Smooth muscle cell (in vitro differentiated cells): ENCODE data around the gene CD247. TPM values are rescaled to one million over a fixed set of nuclear protein-coding genes. Genes with fewer than 3 reads are reported as not detected.

ENCODE experiments used
- DNase-seq: peaks from one replicate; lab custom pipeline; 2025; ENCODE audit not compliant: unreplicated experiment; lab: John Stamatoyannopoulos, UW
- H2AFZ ChIP-seq: fragments of 200-600 bp; sonication (generic); 2 replicates; pipeline ENCODE4 v1.6.0; 2016; ENCODE audit warnings: antibody characterized with exemption, low read depth, mild to moderate bottlenecking
- H3F3A ChIP-seq: fragments of 200-600 bp; sonication (generic); 2 replicates; pipeline ENCODE4 v1.6.0; 2017; ENCODE audit warnings: antibody characterized with exemption, low read depth
- H3K27ac ChIP-seq: fragments of 200-600 bp; sonication (generic); 2 replicates; pipeline ENCODE4 v1.5.1; 2016; ENCODE audit warnings: low read depth, mild to moderate bottlenecking
- H3K27me3 ChIP-seq: fragments of 200-600 bp; sonication (generic); 2 replicates; pipeline ENCODE4 v1.6.1; 2016; ENCODE audit warnings: low read depth, mild to moderate bottlenecking
- H3K36me3 ChIP-seq: fragments of 200-600 bp; sonication (generic); 2 replicates; pipeline ENCODE4 v1.5.1; 2016; ENCODE audit warnings: low read depth
- H3K4me1 ChIP-seq: fragments of 200-600 bp; sonication (generic); 2 replicates; pipeline ENCODE4 v1.5.1; 2016; ENCODE audit warnings: low read depth
- H3K4me2 ChIP-seq: fragments of 200-600 bp; sonication (generic); 2 replicates; pipeline ENCODE4 v1.6.0; 2016; ENCODE audit warnings: mild to moderate bottlenecking
- H3K4me3 ChIP-seq: fragments of 200-600 bp; sonication (generic); 2 replicates; pipeline ENCODE4 v1.5.1; 2016; ENCODE audit warnings: mild to moderate bottlenecking
- H3K79me2 ChIP-seq: fragments of 200-600 bp; sonication (generic); 2 replicates; pipeline ENCODE4 v1.6.0; 2016; ENCODE audit warnings: low read depth, mild to moderate bottlenecking
- H3K9ac ChIP-seq: fragments of 200-600 bp; sonication (generic); 2 replicates; pipeline ENCODE4 v1.6.0; 2016; ENCODE audit warnings: low read depth
- H3K9me3 ChIP-seq: fragments of 200-600 bp; sonication (generic); replicated peaks from 2 replicates; pipeline ENCODE4 v1.5.1; 2016; ENCODE audit warnings: low read depth
- H4K20me1 ChIP-seq: fragments of 200-600 bp; sonication (generic); 2 replicates; pipeline ENCODE4 v1.6.0; 2016; ENCODE audit warnings: low read depth
- WGBS: methylation state at CpG from one replicate; pipeline ENCODE4 v1.1.7; 2016; ENCODE audit warnings: low lambda C conversion rate; 5-methylcytosine and 5-hydroxymethylcytosine counted together
- polyA plus RNA-seq: library from polyadenylated mRNA; unstranded; fragments of >200 nt; fragmentation: Nextera tagmentation; extraction: Ambion mirVana; gene quantifications from 2 replicates; pipeline ENCODE4 v1.2.1, GENCODE V29; 2016
- total RNA-seq: library from RNA; depleted of rRNA; stranded (reverse); fragments of >200 nt; gene quantifications from 2 replicates; pipeline ENCODE4 v1.2.3, GENCODE V29; 2014
- TF ChIP-seq, protein P1 (sequence below): fragments of 200-600 bp; sonication (generic); IDR thresholded peaks from 2 replicates; pipeline ENCODE4 v1.5.1; 2017; ENCODE audit warnings: borderline replicate concordance, mild to moderate bottlenecking, antibody characterized with exemption; ENCODE audit not compliant: insufficient read depth, poor library complexity, severe bottlenecking

CD247 gene
- total and polyA plus RNA-seq, 2 experiments from 2014 or later, result 0.13 TPM; not detected in 1

DNA sequence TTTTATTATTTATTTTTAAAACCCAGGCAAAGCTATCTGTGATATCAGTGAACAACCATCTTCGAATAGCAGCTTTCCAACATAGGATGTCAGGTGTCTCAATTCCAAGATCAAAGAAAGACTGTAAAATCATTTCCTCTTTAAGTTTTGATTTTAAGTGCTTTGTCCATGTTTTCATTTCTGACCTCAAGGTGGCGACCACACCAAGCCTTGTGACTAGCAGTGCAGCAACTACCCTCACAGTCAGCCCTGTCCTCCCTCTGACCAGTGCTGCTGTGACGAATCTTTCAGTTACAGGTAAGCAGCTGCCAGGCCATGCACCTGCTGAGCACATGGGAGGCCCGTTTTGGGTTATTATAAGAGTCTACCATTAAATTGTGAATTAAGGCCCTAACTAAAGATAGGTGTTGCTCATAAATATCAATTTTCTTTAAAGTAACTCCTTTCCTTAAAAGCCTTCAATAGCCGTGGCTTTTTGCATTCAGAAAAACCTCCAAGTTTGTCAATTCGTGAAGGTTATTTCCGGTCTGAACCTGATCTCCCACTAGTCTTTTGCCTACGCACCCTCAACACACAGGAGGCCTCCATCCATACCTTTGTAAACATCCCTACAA lies 117.0 kb downstream of the CD247 start:
- Histone ChIP-seq H3K36me3 (no peaks in the 10 kb centered on the region), H3F3A (no peaks in the 10 kb centered on the region), H3K9ac (no peak overlapping the region), H4K20me1 (no peaks in the 10 kb centered on the region), H3K4me1 (no peaks in the 10 kb centered on the region), H3K4me3 (no peak overlapping the region), H3K4me2 (no peak overlapping the region), H2AFZ (no peak overlapping the region), H3K27ac (no peak overlapping the region), H3K9me3 (no peaks in the 10 kb centered on the region), H3K27me3 (no peaks in the 10 kb centered on the region), H3K79me2 (no peaks in the 10 kb centered on the region)
- DNase-seq, result no peak
- TF ChIP-seq, protein P1, sequence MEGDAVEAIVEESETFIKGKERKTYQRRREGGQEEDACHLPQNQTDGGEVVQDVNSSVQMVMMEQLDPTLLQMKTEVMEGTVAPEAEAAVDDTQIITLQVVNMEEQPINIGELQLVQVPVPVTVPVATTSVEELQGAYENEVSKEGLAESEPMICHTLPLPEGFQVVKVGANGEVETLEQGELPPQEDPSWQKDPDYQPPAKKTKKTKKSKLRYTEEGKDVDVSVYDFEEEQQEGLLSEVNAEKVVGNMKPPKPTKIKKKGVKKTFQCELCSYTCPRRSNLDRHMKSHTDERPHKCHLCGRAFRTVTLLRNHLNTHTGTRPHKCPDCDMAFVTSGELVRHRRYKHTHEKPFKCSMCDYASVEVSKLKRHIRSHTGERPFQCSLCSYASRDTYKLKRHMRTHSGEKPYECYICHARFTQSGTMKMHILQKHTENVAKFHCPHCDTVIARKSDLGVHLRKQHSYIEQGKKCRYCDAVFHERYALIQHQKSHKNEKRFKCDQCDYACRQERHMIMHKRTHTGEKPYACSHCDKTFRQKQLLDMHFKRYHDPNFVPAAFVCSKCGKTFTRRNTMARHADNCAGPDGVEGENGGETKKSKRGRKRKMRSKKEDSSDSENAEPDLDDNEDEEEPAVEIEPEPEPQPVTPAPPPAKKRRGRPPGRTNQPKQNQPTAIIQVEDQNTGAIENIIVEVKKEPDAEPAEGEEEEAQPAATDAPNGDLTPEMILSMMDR, result peak; percentile 42
- 62% methylated on average over 8 of the region's 8 CpGs for WGBS

DNA sequence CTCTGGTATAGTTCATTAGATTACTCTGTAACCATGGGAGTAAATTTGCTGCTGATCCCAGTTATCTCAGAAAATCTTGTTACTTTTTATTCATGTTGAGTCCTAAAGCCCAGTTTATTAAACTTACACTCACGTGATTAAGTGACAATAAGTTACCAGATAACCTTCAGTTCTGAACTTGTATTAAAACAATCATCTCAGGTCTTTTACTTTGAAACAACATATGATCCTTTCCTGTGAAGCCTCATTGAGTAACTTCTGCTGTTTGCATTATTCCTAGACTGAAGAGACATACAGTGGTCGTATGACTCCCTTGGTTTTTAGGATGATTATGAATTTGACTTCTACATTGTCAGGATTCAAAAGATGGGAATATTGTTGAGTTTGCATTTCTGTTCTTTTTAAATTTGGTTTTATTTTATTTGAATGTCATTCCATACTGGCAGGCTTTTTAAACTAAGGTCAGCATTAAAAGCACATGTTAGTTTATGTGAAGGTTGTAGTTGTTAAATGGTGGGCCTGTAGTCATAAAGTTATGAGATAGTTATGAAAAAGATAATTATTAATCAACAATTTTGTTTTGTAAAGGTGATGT lies 117.9 kb downstream of the CD247 start:
- no peaks in the 10 kb centered on the region for H3K36me3 ChIP-seq
- H3K27me3 ChIP-seq, result no peaks in the 10 kb centered on the region
- DNase-seq, result no peak
- no peaks in the 10 kb centered on the region for H4K20me1 ChIP-seq
- H3K9ac ChIP-seq, result no peak overlapping the region
- WGBS, result 86% methylated on average over 2 of the region's 2 CpGs
- no peaks in the 10 kb centered on the region for H3K4me1 ChIP-seq
- TF ChIP-seq, protein P1, result no peak
- H3K9me3 ChIP-seq, result no peaks in the 10 kb centered on the region
- H3K79me2 ChIP-seq, result no peaks in the 10 kb centered on the region
- no peak overlapping the region for H3K4me3 ChIP-seq
- H3K4me2 ChIP-seq, result no peak overlapping the region
- H2AFZ ChIP-seq, result no peak overlapping the region
- no peaks in the 10 kb centered on the region for H3F3A ChIP-seq
- H3K27ac ChIP-seq, result no peak overlapping the region

DNA sequence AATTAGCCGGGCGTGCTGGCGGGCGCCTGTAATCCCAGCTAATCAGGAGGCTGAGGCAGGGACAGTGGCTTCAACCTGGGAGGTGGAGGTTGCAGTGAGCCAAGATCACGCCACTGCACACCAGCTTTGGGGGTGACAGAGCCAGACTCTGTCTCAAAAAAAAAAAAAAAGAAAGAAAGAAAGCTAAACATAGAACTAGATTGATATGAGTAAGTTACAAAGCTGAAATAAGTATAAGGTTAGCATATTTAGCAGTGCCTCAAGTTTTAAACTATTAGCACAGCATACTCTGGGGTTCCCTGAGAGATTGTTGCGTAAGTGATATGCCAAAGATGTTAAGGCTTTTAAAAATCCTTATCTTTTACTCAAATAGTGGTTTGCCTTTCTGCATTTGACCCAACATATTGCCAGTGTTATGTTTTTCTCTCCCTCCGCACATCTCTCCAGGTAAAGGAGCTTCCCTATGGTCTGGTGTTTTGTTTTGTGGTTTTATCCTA lies 126.1 kb downstream of the CD247 start:
- Histone ChIP-seq H3K36me3 (no peaks in the 10 kb centered on the region), H3K4me3 (no peak overlapping the region), H3K9ac (no peak overlapping the region), H2AFZ (no peak overlapping the region), H3K79me2 (no peaks in the 10 kb centered on the region), H3K27ac (no peak overlapping the region), H3K9me3 (no peaks in the 10 kb centered on the region), H4K20me1 (no peaks in the 10 kb centered on the region), H3K4me1 (no peaks in the 10 kb centered on the region), H3K27me3 (no peaks in the 10 kb centered on the region), H3K4me2 (no peak overlapping the region), H3F3A (no peaks in the 10 kb centered on the region)
- over 99% methylated on average over 7 of the region's 7 CpGs for WGBS
- TF ChIP-seq, protein P1, result no peak
- DNase-seq, result no peak

DNA sequence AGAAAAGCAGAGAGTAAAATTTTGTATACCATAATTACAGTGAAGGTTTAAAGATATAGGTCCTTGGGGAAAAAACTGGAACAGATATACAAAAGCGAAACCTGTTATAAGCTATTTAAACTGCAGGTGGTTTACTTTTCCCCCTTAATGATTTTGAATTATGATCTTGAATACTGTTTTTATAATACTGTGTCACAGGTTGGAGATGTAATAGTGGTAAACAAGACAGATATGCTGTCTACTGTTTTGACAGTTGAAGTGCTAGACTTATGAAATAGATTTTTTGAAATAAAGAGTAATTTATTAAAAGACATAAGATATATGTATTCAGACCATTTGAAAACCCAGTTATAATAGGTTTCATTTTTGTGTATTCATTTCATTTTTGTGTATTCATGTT lies 129.4 kb downstream of the CD247 start:
- H3K36me3 ChIP-seq, result no peaks in the 10 kb centered on the region
- DNase-seq, result no peak
- no peaks in the 10 kb centered on the region for H3K9me3 ChIP-seq
- no peak overlapping the region for H3K9ac ChIP-seq
- H4K20me1 ChIP-seq, result no peaks in the 10 kb centered on the region
- no peak overlapping the region for H3K27ac ChIP-seq
- no peaks in the 10 kb centered on the region for H3F3A ChIP-seq
- TF ChIP-seq, protein P1, result no peak
- no peaks in the 10 kb centered on the region for H3K79me2 ChIP-seq
- WGBS, result 88% methylated on average over 1 of the region's 1 CpG
- no peaks in the 10 kb centered on the region for H3K4me1 ChIP-seq
- no peak overlapping the region for H3K4me2 ChIP-seq
- no peak overlapping the region for H3K4me3 ChIP-seq
- no peaks in the 10 kb centered on the region for H3K27me3 ChIP-seq
- no peak overlapping the region for H2AFZ ChIP-seq
